HG03342 (cell line): Measurements from ENCODE around the gene RGCC.

Source experiments
- ATAC-seq: cut with Tn5 transposase; IDR thresholded peaks from one replicate; pipeline ENCODE4 v1.9.1; 2021; ENCODE audit warnings: mild to moderate bottlenecking, moderate library complexity; ENCODE audit not compliant: unreplicated experiment

RGCC gene

GRCh38 chr13:41514853-41515395 lies 57.6 kb downstream of the RGCC start:
- ATAC-seq = no peak

GRCh38 chr13:41515491-41516139 lies 58.3 kb downstream of the RGCC start:
- no peak for ATAC-seq

- ATAC-seq = no peak
These were observed 58.8 kb downstream of the RGCC start for GRCh38 chr13:41516166-41516565.

GRCh38 chr13:41516760-41517159 lies 59.4 kb downstream of the RGCC start:
- ATAC-seq = no peak

- ATAC-seq = no peak
These were observed 62.8 kb downstream of the RGCC start for GRCh38 chr13:41520016-41520659.
